Omental fat pad (tissue), 4 donors: ENCODE data around the gene TOR1B. TPM values are rescaled to one million over a fixed set of nuclear protein-coding genes. Genes with fewer than 3 reads are reported as not detected.

Source experiments
- ATAC-seq: fragments of 150-250 bp; one replicate; pipeline ENCODE4 v1.9.1; 2016; ENCODE audit warnings: mild to moderate bottlenecking, moderate library complexity; ENCODE audit not compliant: low FRiP score
- DNase-seq: peaks from one replicate; pipeline ENCODE4 v3.0.0-alpha.2; 2019; ENCODE audit warnings: low spot score
- CTCF ChIP-seq, 3 donors: fragments of 450-650 bp; IDR thresholded peaks; one replicate each; pipeline ENCODE4 v1.5.1; 2016 to 2017; ENCODE audit warnings: antibody characterized with exemption in 3 of 3, mild to moderate bottlenecking in 3 of 3, moderate library complexity in 2 of 3
- total RNA-seq, 4 donors: library from RNA; depleted of rRNA; stranded (reverse); fragments of >200 nt; gene quantifications; one replicate each; pipeline ENCODE4 v1.1.0, GENCODE V29; 2016

Gene TOR1B
- total RNA-seq, 4 donors from 2014 or later: 19.0 to 37.2 (median 28.7) TPM

GRCh38 chr9:129852579-129852978 lies 49.6 kb downstream of the TOR1B start:
- TF ChIP-seq CTCF (IDR thresholded peaks at IDR 0.05): no peak
- ATAC-seq: no peak
- DNase-seq: no peak

- no peak for ATAC-seq
- no peak for DNase-seq
- TF ChIP-seq CTCF (IDR thresholded peaks at IDR 0.05): no peak
These were observed 50.6 kb downstream of the TOR1B start for GRCh38 chr9:129853614-129854013.

GRCh38 chr9:129854588-129855110 lies 51.7 kb downstream of the TOR1B start:
- TF ChIP-seq CTCF (IDR thresholded peaks at IDR 0.05): no peak
- ATAC-seq: no peak
- DNase-seq: no peak

- DNase-seq (no peak), ATAC-seq (no peak)
- no peak for TF ChIP-seq CTCF (IDR thresholded peaks at IDR 0.05)
These were observed 54.2 kb downstream of the TOR1B start for GRCh38 chr9:129857207-129857606.

- ATAC-seq (no peak), DNase-seq (no peak)
- no peak for TF ChIP-seq CTCF (IDR thresholded peaks at IDR 0.05)
These were observed 55.4 kb downstream of the TOR1B start for GRCh38 chr9:129858167-129858962.

Other genes with a start within 250 kb of the TOR1B start
- not detected for gene C9orf50, start 182.1 kb upstream of the TOR1B start, total RNA-seq
- gene NTMT1, start 177.0 kb upstream of the TOR1B start, total RNA-seq: 10 to 100 TPM; 15.8 to 37.9 (median 20.3) TPM
- gene ASB6, start 161.0 kb upstream of the TOR1B start, total RNA-seq: 10 to 100 TPM; 14.5 to 35.4 (median 16.3) TPM
- 1 to 10 TPM; 3.6 to 7.3 (median 4.0) TPM for gene PRRX2, start 137.5 kb upstream of the TOR1B start, total RNA-seq
- gene PTGES, start 50.1 kb upstream of the TOR1B start, total RNA-seq: 10 to 100 TPM in 2 of 4 donors, 1 to 10 TPM in 2; 4.2 to 12.4 (median 8.9) TPM
- gene TOR1A, start 21.0 kb downstream of the TOR1B start, total RNA-seq: 10 to 100 TPM; 37.4 to 62.6 (median 51.0) TPM
- gene C9orf78, start 32.1 kb downstream of the TOR1B start, total RNA-seq: 10 to 100 TPM; 44.1 to 98.0 (median 45.0) TPM
- 10 to 100 TPM; 11.5 to 18.5 (median 15.5) TPM for gene USP20, start 32.3 kb downstream of the TOR1B start, total RNA-seq
- gene FNBP1, start 240.0 kb downstream of the TOR1B start, total RNA-seq: 10 to 100 TPM; 38.7 to 53.4 (median 45.9) TPM